GM12874 (cell line): ENCODE data around the gene CLEC9A.

Experiments used
- TF ChIP-seq, protein P1 (sequence below): IDR thresholded peaks from 2 replicates; pipeline ENCODE4 v1.5.1; 2011; ENCODE audit warnings: low read depth, mild to moderate bottlenecking, control low read depth, low read length, moderate library complexity; ENCODE audit not compliant: insufficient read depth

The CLEC9A gene

DNA sequence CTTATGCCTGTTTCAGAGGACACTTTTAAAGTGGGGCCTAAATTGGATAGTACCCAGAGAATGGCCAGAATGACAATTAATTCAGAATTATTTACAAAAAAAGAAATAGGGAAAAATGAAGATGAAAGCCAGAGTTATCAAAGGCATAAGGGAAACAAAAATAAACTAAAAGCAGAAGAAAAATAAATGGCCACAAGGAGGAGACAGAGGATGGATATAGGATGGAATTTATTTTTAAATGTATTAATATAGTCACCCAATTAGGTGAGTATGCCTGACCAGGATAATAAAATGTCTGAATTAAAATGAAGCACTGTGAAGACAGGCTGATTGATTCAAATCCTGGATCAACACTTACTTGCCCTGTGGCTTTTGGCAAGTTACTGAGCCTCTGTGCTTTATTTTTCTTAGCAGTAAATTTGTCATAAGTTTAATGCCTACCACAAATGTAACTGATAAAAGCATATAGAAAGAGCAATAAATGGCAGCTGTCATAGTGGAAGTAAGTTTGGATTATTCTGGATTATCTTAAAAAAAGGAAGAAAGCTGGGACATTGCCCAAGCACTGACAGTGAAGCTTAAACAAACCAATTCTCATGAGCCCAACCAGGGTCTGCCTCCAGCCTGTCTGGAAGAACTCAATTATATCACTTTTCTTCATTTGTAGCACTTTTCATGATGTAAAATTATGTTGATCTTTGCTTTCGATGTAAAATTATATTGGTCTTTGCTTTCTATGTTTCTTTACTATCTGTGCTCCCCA is 3.5 kb downstream of the CLEC9A start:
- TF ChIP-seq, protein P1, sequence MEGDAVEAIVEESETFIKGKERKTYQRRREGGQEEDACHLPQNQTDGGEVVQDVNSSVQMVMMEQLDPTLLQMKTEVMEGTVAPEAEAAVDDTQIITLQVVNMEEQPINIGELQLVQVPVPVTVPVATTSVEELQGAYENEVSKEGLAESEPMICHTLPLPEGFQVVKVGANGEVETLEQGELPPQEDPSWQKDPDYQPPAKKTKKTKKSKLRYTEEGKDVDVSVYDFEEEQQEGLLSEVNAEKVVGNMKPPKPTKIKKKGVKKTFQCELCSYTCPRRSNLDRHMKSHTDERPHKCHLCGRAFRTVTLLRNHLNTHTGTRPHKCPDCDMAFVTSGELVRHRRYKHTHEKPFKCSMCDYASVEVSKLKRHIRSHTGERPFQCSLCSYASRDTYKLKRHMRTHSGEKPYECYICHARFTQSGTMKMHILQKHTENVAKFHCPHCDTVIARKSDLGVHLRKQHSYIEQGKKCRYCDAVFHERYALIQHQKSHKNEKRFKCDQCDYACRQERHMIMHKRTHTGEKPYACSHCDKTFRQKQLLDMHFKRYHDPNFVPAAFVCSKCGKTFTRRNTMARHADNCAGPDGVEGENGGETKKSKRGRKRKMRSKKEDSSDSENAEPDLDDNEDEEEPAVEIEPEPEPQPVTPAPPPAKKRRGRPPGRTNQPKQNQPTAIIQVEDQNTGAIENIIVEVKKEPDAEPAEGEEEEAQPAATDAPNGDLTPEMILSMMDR = no peak

DNA sequence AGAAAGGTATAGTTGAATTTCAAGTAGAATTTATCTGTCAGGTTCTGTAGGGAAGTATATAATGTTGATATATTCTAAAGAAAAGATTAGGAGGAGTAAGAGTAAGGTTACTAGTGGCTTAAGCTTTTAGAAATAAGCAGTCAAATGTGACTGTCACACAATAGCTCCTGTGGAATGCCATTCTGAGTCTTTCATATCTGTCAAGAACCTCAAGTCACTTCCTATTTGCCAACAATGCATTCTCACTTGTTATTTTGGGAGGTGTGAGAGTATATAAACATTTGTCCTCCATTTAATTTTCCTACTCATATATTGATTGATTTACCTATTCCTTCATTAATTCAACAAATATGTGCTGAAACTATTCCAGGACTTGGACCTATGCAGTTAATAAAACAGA is 11.7 kb downstream of the CLEC9A start:
- TF ChIP-seq, protein P1 = no peak

DNA sequence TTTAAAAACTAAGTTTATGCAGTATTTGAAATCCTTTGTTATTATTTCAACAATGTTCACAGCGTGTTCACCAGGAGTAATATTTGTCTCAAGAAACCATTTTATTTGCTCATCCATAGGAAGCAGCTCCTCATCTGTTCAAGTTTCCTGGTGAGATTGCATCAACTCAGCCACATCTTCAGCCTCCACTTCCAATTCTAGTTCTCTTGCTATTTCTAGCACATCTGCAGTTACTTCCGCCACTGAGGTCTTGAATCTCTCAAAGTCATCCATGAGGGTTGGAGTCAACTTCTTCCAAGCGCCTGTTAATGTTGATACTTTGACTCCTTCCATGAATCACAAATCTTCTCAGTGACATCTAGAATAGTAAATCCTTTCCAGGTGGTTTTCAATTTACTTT is 18.0 kb downstream of the CLEC9A start:
- TF ChIP-seq, protein P1 = no peak

DNA sequence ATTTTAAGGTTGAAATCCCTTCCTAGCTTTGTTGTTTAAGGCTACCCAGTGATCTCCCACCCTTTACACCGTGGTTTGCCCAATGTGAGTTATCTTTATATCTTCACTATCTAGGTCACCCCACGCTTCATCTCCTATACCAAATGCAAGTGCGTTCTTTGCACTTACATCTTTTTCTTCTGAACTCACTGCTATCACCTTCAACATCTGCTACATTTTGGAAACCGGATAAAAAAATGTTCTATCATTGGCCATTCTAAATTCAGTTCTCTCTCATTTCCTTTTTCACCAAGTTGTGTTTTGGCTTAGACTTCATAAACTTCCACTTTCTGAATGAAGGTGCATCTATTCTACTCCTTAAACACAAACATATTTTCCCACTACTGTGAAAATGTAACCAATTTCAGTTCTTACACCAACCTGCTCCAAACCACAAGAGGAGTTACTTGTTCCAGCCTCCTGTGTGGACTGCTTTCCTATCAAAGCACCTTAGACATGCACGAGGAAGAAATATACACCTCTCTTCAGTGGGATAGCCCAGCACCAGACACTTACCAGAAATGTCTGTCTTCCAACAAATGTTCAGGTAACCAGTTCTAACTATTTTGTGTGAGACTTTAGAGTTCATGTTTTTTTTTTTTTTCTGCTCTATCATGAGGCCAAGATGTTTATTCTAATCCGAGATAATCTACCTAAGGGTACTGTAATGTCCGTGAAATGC is 21.9 kb downstream of the CLEC9A start:
- TF ChIP-seq, protein P1 = no peak

- TF ChIP-seq, protein P1 = no peak
Measured at GRCh38 chr12:10058387-10058786, 27.9 kb downstream of the CLEC9A start.

- TF ChIP-seq, protein P1 = no peak
Measured at GRCh38 chr12:10065241-10065640, 34.8 kb downstream of the CLEC9A start.

GRCh38 chr12:10067264-10067663 is 36.8 kb downstream of the CLEC9A start:
- TF ChIP-seq, protein P1 = no peak
